Activated CD8-positive, alpha-beta T cell treated with anti-CD3 and anti-CD28 coated beads, Interleukin-2, amount 10 ng/mL, durations not matched to agents 7 days and 5 days (primary cell): Measurements from ENCODE around the gene CFAP54. TPM values are rescaled to one million over a fixed set of nuclear protein-coding genes. Genes with fewer than 3 reads are reported as not detected.

ENCODE experiments used
- ATAC-seq: fragments of 150-1000 bp; cut with Tn5 transposase; one replicate; pipeline ENCODE4 v1.10.0; 2021; ENCODE audit warnings: moderate library complexity
- CTCF ChIA-PET: fragments of 350-600 bp; sonication (Branson Sonifier 250); formaldehyde crosslinking; loops from one replicate; lab custom pipeline; 2021; ENCODE audit warnings: antibody characterized with exemption; lab: Charles Lee
- POLR2A ChIA-PET: fragments of 350-600 bp; sonication (Branson Sonifier 250); formaldehyde crosslinking; loops from one replicate; lab custom pipeline; 2021; ENCODE audit warnings: antibody characterized with exemption; lab: Charles Lee
- DNase-seq: peaks from one replicate; pipeline ENCODE4 v3.0.0-alpha.2; 2020
- H3K27ac Mint-ChIP-seq: one replicate; pipeline ENCODE4 v1.8.0; 2021; ENCODE audit warnings: mild to moderate bottlenecking, mixed read lengths
- H3K27me3 Mint-ChIP-seq: one replicate; pipeline ENCODE4 v1.8.0; 2021; ENCODE audit warnings: low read depth, mixed read lengths
- H3K36me3 Mint-ChIP-seq: one replicate; pipeline ENCODE4 v1.8.0; 2021; ENCODE audit warnings: low read depth, mixed read lengths
- H3K4me1 Mint-ChIP-seq: one replicate; pipeline ENCODE4 v1.8.0; 2021; ENCODE audit warnings: low read depth, mixed read lengths
- H3K4me3 Mint-ChIP-seq: one replicate; pipeline ENCODE4 v1.8.0; 2021; ENCODE audit warnings: mild to moderate bottlenecking, mixed read lengths
- H3K9me3 Mint-ChIP-seq: one replicate; pipeline ENCODE4 v1.8.0; 2022; ENCODE audit warnings: mixed read lengths; ENCODE audit not compliant: insufficient read depth
- total RNA-seq, 2 experiments: library from RNA; stranded (reverse); gene quantifications; one replicate each; pipeline ENCODE4 v1.2.3, GENCODE V29; 2021

CFAP54 gene
- total RNA-seq, 2 experiments from 2014 or later: 0.18 to 1.2 TPM

- Mint-ChIP-seq H3K4me1 (no peaks in the 10 kb centered on the region), H3K9me3 (no peaks in the 10 kb centered on the region), H3K27ac (no peak overlapping the region), H3K4me3 (no peak overlapping the region), H3K27me3 (peaks cover 8% of the 10 kb centered on the region), H3K36me3 (no peaks in the 10 kb centered on the region)
- DNase-seq: no peak
- CTCF ChIA-PET: no interaction called here
- POLR2A ChIA-PET: no interaction called here
- no peak for ATAC-seq
Observed at GRCh38 chr12:96846293-96846692, 356.9 kb downstream of the CFAP54 start.

GRCh38 chr12:96850676-96851075, 361.3 kb downstream of the CFAP54 start:
- H3K4me1 Mint-ChIP-seq: no peaks in the 10 kb centered on the region
- H3K4me3 Mint-ChIP-seq: no peak overlapping the region
- H3K27ac Mint-ChIP-seq: no peak overlapping the region
- DNase-seq (no peak), ATAC-seq (no peak)
- no peaks in the 10 kb centered on the region for H3K36me3 Mint-ChIP-seq
- H3K27me3 Mint-ChIP-seq: peaks cover 6% of the 10 kb centered on the region
- H3K9me3 Mint-ChIP-seq: no peaks in the 10 kb centered on the region
- ChIA-PET POLR2A (no interaction called here), CTCF (no interaction called here)

- Mint-ChIP-seq H3K9me3 (no peaks in the 10 kb centered on the region), H3K4me1 (no peaks in the 10 kb centered on the region), H3K36me3 (no peaks in the 10 kb centered on the region), H3K4me3 (no peak overlapping the region), H3K27me3 (peaks cover 11% of the 10 kb centered on the region), H3K27ac (no peak overlapping the region)
- POLR2A ChIA-PET: no interaction called here
- ATAC-seq (no peak), DNase-seq (no peak)
- CTCF ChIA-PET: no interaction called here
Observed at GRCh38 chr12:96858162-96858561, 368.8 kb downstream of the CFAP54 start.

DNA sequence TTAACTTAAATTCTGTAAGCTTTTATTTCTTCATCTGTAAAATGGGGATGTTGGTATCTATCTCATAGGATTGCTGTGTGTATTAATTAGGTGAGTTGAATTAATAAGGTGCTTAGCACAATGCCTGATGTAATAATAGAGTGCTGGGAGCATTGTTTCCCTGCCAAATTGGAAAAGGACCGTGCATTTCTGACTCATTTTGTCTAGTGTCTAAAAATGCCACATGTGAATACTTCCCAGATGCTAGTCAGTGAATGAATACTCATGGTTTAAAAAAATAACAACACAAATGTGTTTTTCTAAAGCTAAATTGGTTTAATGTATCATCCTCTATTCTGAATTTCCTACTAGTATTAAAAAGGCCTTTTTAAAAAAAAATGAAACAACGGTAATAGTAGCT, 372.3 kb downstream of the CFAP54 start:
- ChIA-PET POLR2A (no interaction called here), CTCF (no interaction called here)
- Mint-ChIP-seq H3K27me3 (peaks cover 16% of the 10 kb centered on the region), H3K27ac (no peak overlapping the region), H3K4me3 (no peak overlapping the region), H3K36me3 (no peaks in the 10 kb centered on the region), H3K4me1 (no peaks in the 10 kb centered on the region), H3K9me3 (no peaks in the 10 kb centered on the region)
- ATAC-seq (no peak), DNase-seq (no peak)

- DNase-seq (no peak), ATAC-seq (no peak)
- POLR2A ChIA-PET: no interaction called here
- Mint-ChIP-seq H3K36me3 (no peaks in the 10 kb centered on the region), H3K27ac (no peak overlapping the region), H3K9me3 (no peaks in the 10 kb centered on the region), H3K27me3 (peaks cover 16% of the 10 kb centered on the region), H3K4me3 (no peak overlapping the region), H3K4me1 (no peaks in the 10 kb centered on the region)
- CTCF ChIA-PET: no interaction called here
Observed at GRCh38 chr12:96862326-96862725, 372.9 kb downstream of the CFAP54 start.

DNA sequence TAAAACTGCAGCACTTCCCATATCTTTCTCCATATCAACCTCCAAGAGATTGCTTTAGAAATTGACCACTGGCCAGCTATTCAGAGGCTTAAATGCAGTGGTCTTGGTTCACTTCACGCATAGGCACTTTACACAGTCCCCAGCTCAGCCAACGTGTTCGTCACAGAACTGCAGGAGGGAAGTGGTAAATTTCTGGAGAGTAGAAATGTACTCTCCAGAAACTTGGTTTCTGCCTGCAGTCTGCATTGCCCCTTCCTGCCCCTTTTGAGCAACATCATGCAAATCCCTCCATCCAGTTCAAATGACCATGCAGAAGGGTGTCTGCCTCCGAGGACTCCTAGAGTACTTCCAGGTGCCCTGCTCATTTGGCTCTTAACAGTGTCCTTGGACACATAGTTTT, 375.0 kb downstream of the CFAP54 start:
- Mint-ChIP-seq H3K36me3 (no peaks in the 10 kb centered on the region), H3K4me1 (no peaks in the 10 kb centered on the region), H3K4me3 (no peak overlapping the region), H3K27ac (no peak overlapping the region), H3K9me3 (no peaks in the 10 kb centered on the region), H3K27me3 (peaks cover 14% of the 10 kb centered on the region)
- DNase-seq (no peak), ATAC-seq (no peak)
- ChIA-PET POLR2A (no interaction called here), CTCF (no interaction called here)

DNA sequence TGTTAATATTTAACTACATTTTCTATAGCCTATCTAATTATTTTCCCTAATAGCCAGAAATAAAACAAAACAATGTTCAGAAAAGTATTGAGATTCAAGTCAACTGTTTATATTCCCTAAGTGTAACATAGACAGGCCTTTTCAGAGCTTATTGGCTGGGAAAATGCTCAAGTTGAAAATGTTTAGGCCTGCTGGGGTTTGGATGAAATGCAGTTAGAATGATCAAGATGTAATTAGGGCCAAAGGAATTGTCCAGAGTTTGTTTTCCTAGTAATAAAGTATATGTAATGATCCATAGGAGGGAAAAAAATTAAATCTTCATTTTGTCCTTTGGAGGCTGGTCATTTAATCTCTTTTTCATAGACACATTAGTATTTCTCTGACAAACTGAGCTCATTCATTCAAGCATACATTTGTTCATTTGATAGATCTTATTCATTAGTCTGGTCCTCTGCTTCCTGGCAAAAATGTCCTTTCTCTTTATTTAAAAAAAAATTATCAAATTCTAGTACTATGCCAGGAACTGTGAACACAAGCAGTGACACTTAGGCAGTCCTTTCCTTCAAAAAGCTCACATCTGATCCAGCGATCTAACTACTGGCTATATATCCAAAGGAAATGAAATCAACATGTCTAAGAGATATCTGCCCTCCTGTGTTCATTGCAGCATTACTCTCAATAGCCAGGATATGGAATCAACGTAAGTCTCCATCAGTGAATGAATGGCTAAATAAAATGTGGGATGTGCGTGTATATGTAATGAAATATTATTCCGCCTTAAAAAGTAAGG, 377.6 kb downstream of the CFAP54 start:
- no peaks in the 10 kb centered on the region for H3K4me1 Mint-ChIP-seq
- no peaks in the 10 kb centered on the region for H3K36me3 Mint-ChIP-seq
- H3K9me3 Mint-ChIP-seq: no peaks in the 10 kb centered on the region
- ChIA-PET CTCF (no interaction called here), POLR2A (interaction anchor here (0.7 kb wide), 1 partner anchor 136 kb away, joined by 3 read pairs; no protein-coding TSS in a partner anchor)
- H3K4me3 Mint-ChIP-seq: no peak overlapping the region
- ATAC-seq: no peak
- H3K27me3 Mint-ChIP-seq: peaks cover 14% of the 10 kb centered on the region
- H3K27ac Mint-ChIP-seq: no peak overlapping the region
- DNase-seq: no peak

GRCh38 chr12:96870946-96871345, 381.6 kb downstream of the CFAP54 start:
- POLR2A ChIA-PET: no interaction called here
- Mint-ChIP-seq H3K27ac (no peak overlapping the region), H3K4me1 (no peaks in the 10 kb centered on the region), H3K36me3 (no peaks in the 10 kb centered on the region), H3K9me3 (no peaks in the 10 kb centered on the region), H3K27me3 (peaks cover 6% of the 10 kb centered on the region), H3K4me3 (no peak overlapping the region)
- CTCF ChIA-PET: no interaction called here
- no peak for ATAC-seq
- no peak for DNase-seq

DNA sequence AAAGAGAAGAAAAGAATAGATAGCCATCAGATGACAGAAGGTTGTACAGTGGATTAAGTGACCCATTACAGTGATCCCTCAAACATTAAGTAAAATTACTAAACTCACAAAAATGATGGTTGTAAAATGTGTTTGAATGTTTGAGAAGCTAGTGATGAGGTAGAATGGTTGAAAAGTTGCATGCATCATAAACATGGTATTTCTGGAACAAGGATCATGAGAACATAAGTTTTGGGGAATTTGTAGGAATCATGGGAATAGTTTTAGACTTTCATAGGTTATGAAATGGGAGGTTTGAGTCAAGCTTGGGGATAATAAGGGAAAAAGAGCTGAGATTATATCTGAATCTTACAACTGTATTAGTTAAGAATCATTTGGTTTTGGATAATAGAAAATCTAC, 383.6 kb downstream of the CFAP54 start:
- H3K27me3 Mint-ChIP-seq: peaks cover 4% of the 10 kb centered on the region
- POLR2A ChIA-PET: interaction anchor here (0.6 kb wide), 1 partner anchor 9 kb away, joined by 3 read pairs; no protein-coding TSS in a partner anchor
- DNase-seq (no peak), ATAC-seq (no peak)
- no peak overlapping the region for H3K4me3 Mint-ChIP-seq
- H3K36me3 Mint-ChIP-seq: no peaks in the 10 kb centered on the region
- H3K9me3 Mint-ChIP-seq: no peaks in the 10 kb centered on the region
- no peaks in the 10 kb centered on the region for H3K4me1 Mint-ChIP-seq
- no peak overlapping the region for H3K27ac Mint-ChIP-seq
- CTCF ChIA-PET: no interaction called here

DNA sequence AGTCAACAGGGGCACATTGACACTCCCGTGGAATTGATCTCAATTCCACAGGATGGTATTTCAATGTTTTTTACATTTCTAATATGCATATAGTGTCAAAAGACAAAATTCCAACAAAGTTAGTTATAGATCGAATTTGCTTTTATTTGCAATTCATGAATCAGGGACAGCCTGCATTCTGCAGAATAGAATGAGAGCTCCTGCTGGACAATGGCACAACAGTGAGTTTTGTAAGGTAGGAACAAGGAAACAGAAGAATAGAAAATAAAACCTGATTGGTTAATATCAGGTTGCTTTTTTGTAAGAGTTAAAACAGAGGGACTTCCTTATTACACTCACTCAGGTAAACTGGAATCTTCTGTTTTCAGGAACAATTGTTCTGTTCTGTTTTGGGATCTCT, 384.8 kb downstream of the CFAP54 start:
- H3K4me3 Mint-ChIP-seq: no peak overlapping the region
- no peaks in the 10 kb centered on the region for H3K36me3 Mint-ChIP-seq
- ChIA-PET POLR2A (no interaction called here), CTCF (no interaction called here)
- ATAC-seq (no peak), DNase-seq (no peak)
- H3K27me3 Mint-ChIP-seq: peaks cover 4% of the 10 kb centered on the region
- no peak overlapping the region for H3K27ac Mint-ChIP-seq
- H3K4me1 Mint-ChIP-seq: no peaks in the 10 kb centered on the region
- no peaks in the 10 kb centered on the region for H3K9me3 Mint-ChIP-seq

GRCh38 chr12:96876966-96877365, 387.6 kb downstream of the CFAP54 start:
- Mint-ChIP-seq H3K4me3 (no peak overlapping the region), H3K9me3 (no peaks in the 10 kb centered on the region), H3K4me1 (no peaks in the 10 kb centered on the region), H3K36me3 (no peaks in the 10 kb centered on the region), H3K27me3 (peaks cover 6% of the 10 kb centered on the region), H3K27ac (no peak overlapping the region)
- ATAC-seq (no peak), DNase-seq (no peak)
- CTCF ChIA-PET: no interaction called here
- POLR2A ChIA-PET: no interaction called here

- H3K27ac Mint-ChIP-seq: no peak overlapping the region
- H3K4me1 Mint-ChIP-seq: no peaks in the 10 kb centered on the region
- CTCF ChIA-PET: no interaction called here
- ATAC-seq (no peak), DNase-seq (no peak)
- no peak overlapping the region for H3K4me3 Mint-ChIP-seq
- POLR2A ChIA-PET: no interaction called here
- H3K9me3 Mint-ChIP-seq: no peaks in the 10 kb centered on the region
- peaks cover 5% of the 10 kb centered on the region for H3K27me3 Mint-ChIP-seq
- no peaks in the 10 kb centered on the region for H3K36me3 Mint-ChIP-seq
Observed at GRCh38 chr12:96878704-96879103, 389.3 kb downstream of the CFAP54 start.

DNA sequence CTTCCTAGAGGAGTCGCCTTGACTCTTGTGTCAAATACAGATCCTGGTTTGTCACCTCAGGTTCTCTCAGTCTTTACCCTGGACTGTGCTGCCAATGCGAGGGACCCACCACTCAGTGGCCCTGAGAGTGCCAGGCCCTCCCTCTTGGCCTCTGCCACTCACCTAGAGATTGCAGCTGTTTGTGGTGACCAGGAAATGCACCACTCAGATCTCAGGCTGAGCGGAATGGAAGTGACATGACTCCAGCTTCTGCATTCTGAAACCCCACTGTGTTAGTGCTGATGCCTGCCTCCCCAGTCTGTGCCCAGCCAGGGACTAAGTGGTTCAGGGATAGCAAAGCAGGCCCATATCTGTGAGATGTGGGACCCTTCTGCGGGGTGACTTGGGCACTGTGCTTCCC, 389.9 kb downstream of the CFAP54 start:
- peaks cover 5% of the 10 kb centered on the region for H3K27me3 Mint-ChIP-seq
- DNase-seq: no peak
- H3K36me3 Mint-ChIP-seq: no peaks in the 10 kb centered on the region
- no peak overlapping the region for H3K27ac Mint-ChIP-seq
- H3K9me3 Mint-ChIP-seq: no peaks in the 10 kb centered on the region
- CTCF ChIA-PET: no interaction called here
- no peaks in the 10 kb centered on the region for H3K4me1 Mint-ChIP-seq
- no peak overlapping the region for H3K4me3 Mint-ChIP-seq
- no peak for ATAC-seq
- POLR2A ChIA-PET: no interaction called here
